Nephron progenitor cell (in vitro differentiated cells): ENCODE measurements around the gene SLC35B2.

Experiments
- DNase-seq: peaks from one replicate; pipeline ENCODE4 v3.0.0; 2021
- H3K27ac Mint-ChIP-seq: 2 replicates; pipeline ENCODE4 v1.8.0; 2021; ENCODE audit warnings: mild to moderate bottlenecking, moderate library complexity, mixed read lengths
- H3K27me3 Mint-ChIP-seq: 2 replicates; pipeline ENCODE4 v1.8.0; 2021; ENCODE audit warnings: mild to moderate bottlenecking, low read depth, mixed read lengths; ENCODE audit not compliant: poor library complexity
- H3K36me3 Mint-ChIP-seq: 2 replicates; pipeline ENCODE4 v1.8.0; 2021; ENCODE audit warnings: low read depth, mixed read lengths
- H3K4me1 Mint-ChIP-seq: 2 replicates; pipeline ENCODE4 v1.8.0; 2021; ENCODE audit warnings: mixed read lengths
- H3K4me3 Mint-ChIP-seq: 2 replicates; pipeline ENCODE4 v1.8.0; 2021; ENCODE audit warnings: mild to moderate bottlenecking, moderate library complexity, mixed read lengths
- H3K9me3 Mint-ChIP-seq: 2 replicates; pipeline ENCODE4 v1.8.0; 2021; ENCODE audit warnings: mild to moderate bottlenecking, moderate library complexity, mixed read lengths
- CTCF ChIP-seq: fragments of 200-600 bp; sonication (generic); IDR thresholded peaks from 2 replicates; pipeline ENCODE4 v1.5.0; 2021; ENCODE audit warnings: antibody characterized with exemption

SLC35B2 gene

GRCh38 chr6:44302856-44303255, 45.5 kb upstream of the SLC35B2 start:
- Mint-ChIP-seq H3K9me3 (no peaks in the 10 kb centered on the region), H3K27me3 (peaks cover 19% of the 10 kb centered on the region), H3K4me3 (no peak overlapping the region)

GRCh38 chr6:44301782-44302564, 44.6 kb upstream of the SLC35B2 start:
- Mint-ChIP-seq H3K27ac (no peak overlapping the region), H3K27me3 (peaks cover 24% of the 10 kb centered on the region), H3K9me3 (no peaks in the 10 kb centered on the region), H3K4me1 (peaks cover 20% of the 10 kb centered on the region), H3K4me3 (no peak overlapping the region), H3K36me3 (peaks cover 49% of the 10 kb centered on the region)
- no peak for TF ChIP-seq CTCF
- no peak for DNase-seq

More at GRCh38 chr6:44302856-44303255, 45.5 kb upstream of the SLC35B2 start:
- no peak for DNase-seq
- peaks cover 51% of the 10 kb centered on the region for H3K36me3 Mint-ChIP-seq
- H3K27ac Mint-ChIP-seq: no peak overlapping the region
- peaks cover 17% of the 10 kb centered on the region for H3K4me1 Mint-ChIP-seq
- no peak for TF ChIP-seq CTCF

- Mint-ChIP-seq H3K4me1 (peaks cover 20% of the 10 kb centered on the region), H3K4me3 (no peak overlapping the region), H3K27ac (no peak overlapping the region), H3K27me3 (peaks cover 33% of the 10 kb centered on the region), H3K36me3 (peaks cover 49% of the 10 kb centered on the region), H3K9me3 (no peaks in the 10 kb centered on the region)
- TF ChIP-seq CTCF: no peak
- DNase-seq: no peak
Observed at GRCh38 chr6:44301106-44301505, 43.8 kb upstream of the SLC35B2 start.

- Mint-ChIP-seq H3K27me3 (peaks cover 40% of the 10 kb centered on the region), H3K4me3 (no peak overlapping the region), H3K27ac (no peak overlapping the region), H3K36me3 (peaks cover 44% of the 10 kb centered on the region), H3K4me1 (peaks cover 13% of the 10 kb centered on the region), H3K9me3 (no peaks in the 10 kb centered on the region)
- no peak for DNase-seq
- TF ChIP-seq CTCF: no peak
Observed at GRCh38 chr6:44300292-44300823, 43.0 kb upstream of the SLC35B2 start.

GRCh38 chr6:44298864-44299263, 41.5 kb upstream of the SLC35B2 start:
- no peak for DNase-seq
- H3K27ac Mint-ChIP-seq: no peak overlapping the region
- peak overlapping the region; percentile 27 for H3K4me3 Mint-ChIP-seq
- peaks cover 54% of the 10 kb centered on the region for H3K27me3 Mint-ChIP-seq
- no peak for TF ChIP-seq CTCF
- peaks cover 7% of the 10 kb centered on the region for H3K4me1 Mint-ChIP-seq
- peaks cover 43% of the 10 kb centered on the region for H3K36me3 Mint-ChIP-seq
- no peaks in the 10 kb centered on the region for H3K9me3 Mint-ChIP-seq
